NCI-H2107 treated with DMSO at 0.1 percent for 48 hours (cell line): ENCODE results near the gene TMEM203.

Source experiments
- DNase-seq: peaks from one replicate; lab custom pipeline; 2025; ENCODE audit not compliant: unreplicated experiment; lab: John Stamatoyannopoulos, UW

The TMEM203 gene

GRCh38 chr9:137167747-137168572, 37.5 kb downstream of the TMEM203 start:
- DNase-seq: no peak

DNA sequence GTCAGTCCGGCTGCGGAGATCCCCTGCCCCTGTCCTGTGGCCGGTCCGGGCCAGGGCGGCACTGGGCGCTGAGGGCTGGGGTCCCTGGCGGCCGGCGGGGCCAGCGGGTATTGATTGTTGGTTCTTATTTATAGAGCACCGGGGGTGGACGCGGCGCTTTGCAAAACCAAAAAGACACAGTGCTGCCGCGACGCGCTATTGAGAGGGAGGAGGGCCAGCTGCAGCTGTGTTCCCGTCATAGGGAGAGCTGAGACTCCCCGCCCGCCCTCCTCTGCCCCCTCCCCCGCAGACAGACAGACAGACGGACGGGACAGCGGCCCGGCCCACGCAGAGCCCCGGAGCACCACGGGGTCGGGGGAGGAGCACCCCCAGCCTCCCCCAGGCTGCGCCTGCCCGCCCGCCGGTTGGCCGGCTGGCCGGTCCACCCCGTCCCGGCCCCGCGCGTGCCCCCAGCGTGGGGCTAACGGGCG, 38.1 kb downstream of the TMEM203 start:
- DNase-seq: no peak

GRCh38 chr9:137166380-137167229, 38.8 kb downstream of the TMEM203 start:
- no peak for DNase-seq

- no peak for DNase-seq
Measured at GRCh38 chr9:137165250-137165836, 40.1 kb downstream of the TMEM203 start.

DNA sequence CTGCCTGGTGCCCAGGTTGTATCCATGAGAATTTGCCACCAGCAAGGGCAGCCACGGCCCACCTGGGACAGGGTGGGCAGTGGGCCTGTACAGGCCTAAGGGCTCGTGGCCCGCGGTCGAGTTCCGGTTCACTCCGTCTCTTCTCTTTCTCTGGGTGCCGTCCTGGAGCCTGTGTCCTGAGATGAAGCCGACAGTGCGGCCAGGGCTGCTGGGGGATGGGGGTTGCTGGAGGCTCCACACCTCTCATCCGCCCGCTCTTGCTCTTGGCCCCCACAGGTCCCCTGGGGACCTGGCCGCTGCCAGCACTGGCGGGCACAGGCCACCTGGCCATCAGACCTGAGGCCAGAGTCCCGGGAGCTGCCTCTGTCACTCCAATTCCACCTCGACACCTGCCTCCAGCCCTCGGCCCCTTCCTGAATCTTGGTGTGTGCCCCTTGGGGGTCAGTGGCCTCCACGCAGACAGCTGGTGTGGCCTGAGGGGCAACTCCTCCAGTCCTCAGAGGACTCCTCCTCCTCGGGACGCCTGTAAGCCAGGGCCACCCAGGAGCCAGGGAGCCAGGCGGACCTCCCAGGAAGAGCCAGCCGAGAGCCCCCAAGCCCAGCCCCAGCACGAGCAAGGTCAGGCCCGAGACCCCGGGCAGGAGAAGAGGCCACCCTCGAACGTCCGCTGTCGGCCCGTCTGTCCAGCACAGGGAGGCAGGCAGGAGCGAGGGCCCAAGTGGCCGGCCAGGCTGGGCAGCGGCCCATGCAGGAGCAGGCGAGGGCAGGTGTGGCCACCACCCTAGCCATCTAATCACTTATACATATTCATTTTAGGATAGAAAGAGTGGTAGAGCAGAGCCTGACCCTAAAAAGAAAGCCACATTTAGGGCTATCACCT, 40.8 kb downstream of the TMEM203 start:
- DNase-seq: no peak

DNA sequence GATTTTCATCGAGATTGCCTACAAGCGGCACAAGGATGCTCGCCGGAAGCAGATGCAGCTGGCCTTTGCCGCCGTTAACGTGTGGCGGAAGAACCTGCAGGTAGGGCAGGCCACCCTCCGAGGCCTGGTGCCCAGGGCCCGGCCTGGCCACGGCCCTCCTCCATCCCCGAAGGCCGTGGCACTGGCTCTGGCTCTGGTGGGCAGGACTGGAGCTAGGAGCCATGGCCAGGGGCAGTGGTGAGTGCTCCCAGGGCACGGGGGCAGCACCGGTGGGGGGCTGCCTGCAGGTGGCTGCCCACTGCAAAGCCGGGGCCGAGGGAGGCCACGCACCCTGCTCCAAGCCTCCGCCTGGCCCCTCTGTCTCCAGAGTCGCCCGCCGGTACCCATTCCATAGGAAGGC, 41.6 kb downstream of the TMEM203 start:
- no peak for DNase-seq

DNA sequence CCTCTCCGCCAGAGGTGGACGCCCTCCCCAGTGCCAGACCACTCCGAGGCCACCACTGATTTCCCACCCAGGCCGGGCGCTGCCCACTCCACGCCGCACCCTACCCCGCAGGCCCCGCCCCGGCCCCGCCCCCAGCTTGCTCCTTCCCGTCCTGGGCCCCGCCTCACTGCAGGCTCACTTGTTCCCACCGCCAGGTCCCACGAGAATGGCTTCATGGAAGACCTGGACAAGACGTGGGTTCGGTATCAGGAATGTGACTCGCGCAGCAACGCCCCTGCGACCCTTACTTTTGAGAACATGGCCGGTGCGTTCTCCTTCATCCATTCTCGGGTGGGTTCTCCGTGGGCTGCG, 42.1 kb downstream of the TMEM203 start:
- DNase-seq: no peak

- DNase-seq: no peak
Measured at GRCh38 chr9:137162505-137163364, 42.7 kb downstream of the TMEM203 start.

DNA sequence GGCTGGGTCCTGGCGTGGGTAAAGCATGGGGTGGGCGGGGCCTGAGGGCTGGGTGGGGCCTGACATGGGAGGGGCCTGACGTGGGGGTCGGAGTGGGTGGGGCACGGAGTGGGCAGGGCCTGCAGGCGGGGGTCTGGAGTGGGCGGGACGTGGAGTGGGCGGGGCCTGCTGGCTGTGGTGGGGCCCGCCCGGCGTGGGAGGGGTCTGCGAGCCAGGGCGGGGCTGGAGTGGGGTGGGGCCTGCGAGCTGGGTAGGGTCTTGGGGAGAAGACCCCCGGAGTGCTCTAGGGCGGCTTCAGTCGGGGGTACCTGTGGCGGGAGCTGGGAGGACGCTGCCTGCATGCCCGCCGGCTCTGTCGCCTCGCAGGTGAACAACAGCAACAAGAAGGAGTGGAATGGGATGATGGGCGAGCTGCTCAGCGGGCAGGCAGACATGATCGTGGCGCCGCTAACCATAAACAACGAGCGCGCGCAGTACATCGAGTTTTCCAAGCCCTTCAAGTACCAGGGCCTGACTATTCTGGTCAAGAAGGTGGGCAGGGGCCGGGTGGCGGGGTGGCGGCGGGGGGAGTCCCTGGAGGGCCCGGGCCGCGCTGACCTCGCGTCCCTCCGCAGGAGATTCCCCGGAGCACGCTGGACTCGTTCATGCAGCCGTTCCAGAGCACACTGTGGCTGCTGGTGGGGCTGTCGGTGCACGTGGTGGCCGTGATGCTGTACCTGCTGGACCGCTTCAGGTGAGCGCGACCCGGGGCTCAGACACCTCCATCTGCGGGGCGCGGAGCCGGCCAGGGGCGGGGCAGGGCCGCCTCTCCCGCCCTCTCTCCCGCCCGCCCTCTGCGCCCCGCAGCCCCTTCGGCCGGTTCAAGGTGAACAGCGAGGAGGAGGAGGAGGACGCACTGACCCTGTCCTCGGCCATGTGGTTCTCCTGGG, 43.6 kb downstream of the TMEM203 start:
- no peak for DNase-seq

GRCh38 chr9:137160716-137161557, 44.5 kb downstream of the TMEM203 start:
- DNase-seq: no peak

- no peak for DNase-seq
Measured at GRCh38 chr9:137160054-137160425, 45.4 kb downstream of the TMEM203 start.

DNA sequence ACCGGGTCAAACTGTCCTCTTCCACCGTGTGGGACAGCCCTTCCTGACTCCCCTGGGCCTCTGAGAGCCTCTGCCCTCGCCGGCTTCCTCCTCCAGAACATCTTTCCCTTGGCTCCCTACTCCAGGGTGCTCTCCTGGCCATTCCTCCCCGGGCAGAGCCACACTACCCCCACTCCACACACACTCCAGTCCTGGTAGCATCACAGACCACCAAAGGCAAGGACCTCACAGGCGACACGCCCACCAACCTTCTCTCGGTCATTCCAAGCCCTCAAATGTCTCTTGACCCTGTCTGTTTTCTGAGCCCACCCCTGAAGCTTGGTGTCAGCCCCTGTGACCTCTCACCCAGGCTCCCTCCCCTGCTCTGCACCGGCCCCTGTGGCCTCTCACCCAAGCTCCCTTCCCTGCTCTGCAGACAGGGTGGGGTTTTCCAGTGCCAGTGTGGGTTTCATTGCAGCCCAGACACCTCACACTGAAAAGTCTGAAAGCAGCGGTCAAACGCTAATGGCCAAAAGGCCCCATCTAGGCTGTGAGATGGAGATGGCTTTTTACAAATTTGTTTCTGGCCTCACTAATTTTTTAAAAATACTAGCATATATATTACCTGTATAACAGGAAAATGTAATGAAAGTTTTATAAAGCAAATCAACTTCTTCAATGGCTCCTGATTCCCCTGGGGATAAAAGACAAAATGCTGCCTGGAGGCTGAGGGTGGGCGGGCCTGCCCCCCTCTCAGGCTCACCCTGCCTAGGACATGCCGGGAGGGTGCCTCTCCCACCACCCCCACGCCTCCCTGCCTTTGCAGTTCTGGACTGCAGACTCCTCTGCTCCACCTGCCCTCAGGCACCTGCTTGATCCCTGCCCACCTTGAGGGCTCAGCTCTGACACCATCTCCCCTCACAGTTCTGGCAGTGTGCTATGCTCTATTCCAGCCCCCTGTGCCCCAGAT, 46.1 kb downstream of the TMEM203 start:
- no peak for DNase-seq

DNA sequence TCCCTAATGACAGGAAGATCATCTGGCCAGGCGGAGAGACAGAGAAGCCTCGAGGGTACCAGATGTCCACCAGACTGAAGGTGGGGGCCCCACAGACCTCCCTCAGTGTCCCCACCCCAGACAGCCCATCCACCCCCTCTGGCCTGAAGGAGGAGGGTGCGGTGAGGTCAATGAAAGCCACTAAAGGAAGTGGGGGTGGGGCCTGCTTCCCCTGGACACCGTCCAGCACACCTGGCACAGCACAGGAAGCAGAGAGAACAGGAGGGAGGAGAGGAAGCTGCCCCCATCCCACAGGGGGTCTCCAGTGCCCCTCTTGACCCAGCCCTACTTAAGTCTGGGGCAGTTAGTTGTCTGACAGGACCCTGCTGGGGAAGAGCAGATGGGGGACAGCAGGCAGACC, 46.8 kb downstream of the TMEM203 start:
- no peak for DNase-seq

GRCh38 chr9:137157618-137158415, 47.6 kb downstream of the TMEM203 start:
- DNase-seq: no peak

GRCh38 chr9:137156567-137157375, 48.7 kb downstream of the TMEM203 start:
- no peak for DNase-seq
